Posterior vena cava (tissue), 2 donors: ENCODE data around the gene CNPY2. TPM values are rescaled to one million over a fixed set of nuclear protein-coding genes. Genes with fewer than 3 reads are reported as not detected.
"Not testable (repeated sequence)": the region's sequence is repeated elsewhere in the genome, so short reads cannot be mapped to it uniquely, and the experiment has no call there.

Experiments
- DNase-seq: peaks from one replicate; pipeline ENCODE4 v3.0.0-alpha.2; 2020; ENCODE audit warnings: low spot score
- intact Hi-C, 2 donors: fragments of 100-400 bp; cut with DNase I; formaldehyde crosslinking; loops; one replicate each; pipeline versions ENCODE4 v1.14.1 to v1.14.2; 2022 to 2023
- long read RNA-seq, 2 donors: library from polyadenylated mRNA; unstranded; transcript quantifications; one replicate each; pipeline ENCODE4 v2.0.0, GENCODE V29; 2020 to 2021
- total RNA-seq, 2 donors: library from RNA; stranded (reverse); fragmentation: NEBNext Ultra II Directional; extraction: Animal tissue kit (Norgen Biotek cat#: 25700); gene quantifications; one replicate each; pipeline ENCODE4 v1.2.1, GENCODE V29; 2021
- donor health status: DM: yes; HTN: yes; CAD: no.
- donor health status: DM: yes; HTN: yes; CAD: no.

CNPY2 gene
- total RNA-seq, result 10 to 100 TPM; 62.1 to 79.3 TPM
- long read RNA-seq, donor 1, transcript CNPY2-201 (6 exons, 1,214 nt), result major isoform, 7 of 14 reads
- long read RNA-seq, donor 1, partial matches to known transcripts, result 0 of 14 reads
- long read RNA-seq, donor 1, other reads (novel, unspliced or antisense), result 2 of 14 reads
- long read RNA-seq, donor 2, transcript CNPY2-201 (6 exons, 1,214 nt), result major isoform, 20 of 30 reads
- long read RNA-seq, donor 2, partial matches to known transcripts, result 0 of 30 reads
- long read RNA-seq, donor 2, other reads (novel, unspliced or antisense), result 6 of 30 reads

- peak; percentile 99 for DNase-seq
- intact Hi-C loops, result no loop called here
These were observed at the start of gene CNPY2 for GRCh38 chr12:56315622-56316473. TSS of gene CNPY2 (minus strand) at chr12:56315988. CDS start at chr12:56315217, 771 bp downstream.

GRCh38 chr12:56362130-56363059 is 46.6 kb upstream of the CNPY2 start, which contains the start of gene APOF:
TSS of gene APOF (minus strand) at chr12:56362857. CDS start at chr12:56362745, 112 bp downstream.
- intact Hi-C loops, result no loop called here
- no peak for DNase-seq

DNA sequence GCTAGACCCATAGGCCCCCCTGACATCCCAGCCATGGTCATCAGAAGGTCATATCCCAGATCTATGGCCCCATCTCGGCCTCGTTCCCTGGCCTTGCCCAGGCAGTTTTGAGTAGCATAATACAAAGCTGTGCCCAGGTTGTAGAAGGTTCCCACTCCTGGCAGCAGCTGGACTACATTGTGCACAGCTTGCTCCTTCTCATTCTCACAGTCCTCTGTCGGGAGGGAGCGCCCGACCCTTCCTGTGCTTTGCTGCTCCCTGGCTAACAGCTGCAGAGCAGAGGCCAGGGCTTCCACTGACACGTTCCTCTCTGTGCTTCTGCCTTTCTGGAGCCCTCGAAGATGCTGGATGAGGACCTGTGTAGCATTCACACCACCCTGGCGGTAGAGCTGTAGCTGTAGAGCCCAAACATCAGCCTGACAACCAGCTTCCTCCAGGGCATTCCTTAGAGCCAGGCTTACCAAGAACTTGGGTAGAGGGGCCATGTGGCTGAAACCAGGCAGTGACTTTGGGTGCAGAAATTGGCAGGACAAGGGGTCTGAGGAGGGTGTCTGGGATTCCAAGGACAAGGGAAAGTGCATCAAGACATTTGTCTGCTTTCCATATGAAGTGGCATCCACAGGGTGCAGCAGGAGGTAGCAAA is 45.8 kb upstream of the CNPY2 start:
- no peak for DNase-seq
- intact Hi-C loops, result no loop called here

DNA sequence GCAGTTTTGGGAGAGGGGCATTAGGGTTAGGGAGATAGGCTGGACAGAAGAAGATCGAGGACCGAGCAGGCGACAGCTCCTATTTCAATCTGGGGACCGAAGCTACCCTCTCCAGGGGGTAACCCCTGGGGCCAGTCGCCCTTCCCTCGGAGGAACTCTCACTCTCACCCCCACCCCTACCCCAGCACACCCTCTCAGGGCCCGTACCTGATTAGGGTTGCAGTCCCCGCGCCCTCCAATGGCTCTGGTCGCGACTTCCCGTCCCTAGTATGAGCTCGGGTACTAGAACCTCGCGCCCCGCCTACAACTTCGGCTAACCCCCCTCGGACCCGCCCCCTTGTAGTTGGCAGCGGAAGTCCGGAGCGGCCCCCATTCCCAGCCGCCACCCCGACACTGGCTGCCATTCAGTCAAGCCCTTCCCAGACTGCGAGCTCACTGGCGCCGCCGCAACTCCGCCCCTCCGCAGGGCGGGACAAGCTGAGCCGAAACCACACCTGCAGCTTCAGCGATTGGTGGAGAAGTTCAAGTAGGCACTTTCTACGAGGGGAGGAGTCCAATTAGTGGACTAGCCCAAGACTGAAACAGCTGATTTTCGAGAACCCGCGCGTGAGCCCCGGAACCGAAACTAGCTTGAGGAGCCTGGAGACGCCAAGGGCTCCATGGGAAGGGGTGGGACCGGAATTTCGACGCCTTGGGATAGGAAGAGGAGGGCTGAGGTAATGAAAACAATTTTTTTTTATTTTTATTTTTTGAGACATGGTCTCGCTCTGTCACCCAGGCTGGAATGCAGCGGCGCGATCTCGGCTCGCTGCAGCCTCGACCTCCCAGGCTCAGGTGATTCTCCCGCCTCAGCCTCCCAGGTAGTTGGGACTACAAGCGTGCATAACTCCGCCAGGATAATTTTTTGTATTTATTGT is 44.3 kb upstream of the CNPY2 start, which contains the start of gene STAT2:
TSS of gene STAT2 (minus strand) at position 257 of the 917 bp plus-strand sequence. CDS start 3,536 bp downstream, outside the sequence.
- intact Hi-C loops, result loop anchor here in 1 of 2 donors (10.0 kb wide), 1 partner anchor 95 kb away; the partner anchor contains the start of gene MIP

GRCh38 chr12:56358836-56359532 is 43.2 kb upstream of the CNPY2 start:
- no peak for DNase-seq
- intact Hi-C loops, result loop anchor here in 1 of 2 donors (10.0 kb wide), 1 partner anchor 96 kb away; the partner anchor contains the start of gene MIP

More for the DNA sequence above, 44.3 kb upstream of the CNPY2 start, which contains the start of gene STAT2:
- DNase-seq, result peak; percentile 100

DNA sequence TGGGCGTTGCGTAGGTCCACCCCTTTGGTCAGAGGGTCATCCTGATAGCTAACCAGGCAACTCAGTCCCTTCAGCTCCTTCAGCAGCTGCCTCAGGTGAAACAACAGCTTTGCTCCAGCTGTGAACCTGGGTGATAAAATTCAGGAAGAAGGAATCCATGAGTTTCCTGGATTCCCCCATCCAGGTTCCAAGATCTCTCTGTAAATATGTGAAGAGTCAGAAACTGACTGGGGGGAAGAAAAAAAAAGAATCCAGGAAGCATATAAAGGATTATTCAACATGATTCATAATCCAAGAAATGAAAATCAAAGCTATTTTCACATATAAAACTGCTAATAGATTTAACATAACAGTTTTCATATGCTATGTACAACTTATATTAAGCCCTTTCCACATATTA is 35.5 kb upstream of the CNPY2 start:
- DNase-seq, result no peak
- intact Hi-C loops, result loop anchor here in 1 of 2 donors (10.0 kb wide), 1 partner anchor 103 kb away; the partner anchor contains the start of gene MIP

DNA sequence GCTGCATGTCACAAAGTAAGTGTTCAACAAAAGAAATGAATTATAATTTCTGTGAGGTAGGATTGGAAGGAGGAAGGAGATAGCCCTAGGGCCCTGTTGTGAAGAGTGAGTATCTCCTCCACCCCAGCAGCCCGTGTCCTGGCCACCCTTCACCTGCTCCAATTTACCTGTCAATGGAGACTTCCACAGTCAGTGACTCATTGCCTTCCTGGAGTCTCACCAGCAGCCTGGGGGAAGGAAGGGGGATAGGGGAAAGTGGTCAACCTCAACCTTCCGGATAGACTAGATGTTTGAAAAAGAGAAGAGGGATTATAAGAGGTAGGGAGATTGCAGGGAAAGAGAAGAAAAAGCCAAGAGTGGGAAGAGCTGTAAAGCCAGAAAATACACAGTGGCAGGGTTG is 34.9 kb upstream of the CNPY2 start:
- peak; percentile 24 for DNase-seq
- intact Hi-C loops, result loop anchor here in 1 of 2 donors (10.0 kb wide), 1 partner anchor 104 kb away; the partner anchor contains the start of gene MIP

- DNase-seq, result no peak
These were observed 33.0 kb upstream of the CNPY2 start for GRCh38 chr12:56348776-56349175.

DNA sequence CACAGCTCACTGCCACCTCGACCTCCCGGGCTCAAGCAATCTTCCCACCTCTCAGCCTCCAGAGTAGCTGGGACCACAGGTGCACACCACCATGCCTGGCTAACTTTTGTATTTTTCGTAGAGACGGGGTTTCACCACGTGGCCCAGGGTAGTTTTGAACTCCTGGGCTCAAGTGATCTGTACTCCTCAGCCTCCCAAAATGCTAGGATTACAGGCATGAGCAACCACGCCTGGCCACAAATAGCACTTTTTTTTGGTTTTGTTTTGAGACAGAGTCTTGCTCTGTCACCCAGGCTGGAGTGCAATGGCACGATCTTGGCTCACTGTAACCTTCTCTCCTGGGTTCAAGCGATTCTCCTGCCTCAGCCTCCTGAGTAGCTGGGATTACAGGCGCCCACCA is 31.5 kb upstream of the CNPY2 start:
- DNase-seq, result not testable (repeated sequence)

More at GRCh38 chr12:56348776-56349175, 33.0 kb upstream of the CNPY2 start:
- intact Hi-C loops, result no loop called here

GRCh38 chr12:56346675-56347074 is 30.9 kb upstream of the CNPY2 start:
- no peak for DNase-seq
- intact Hi-C loops, result no loop called here

More for the DNA sequence above, 31.5 kb upstream of the CNPY2 start:
- intact Hi-C loops, result not testable (repeated sequence)

DNA sequence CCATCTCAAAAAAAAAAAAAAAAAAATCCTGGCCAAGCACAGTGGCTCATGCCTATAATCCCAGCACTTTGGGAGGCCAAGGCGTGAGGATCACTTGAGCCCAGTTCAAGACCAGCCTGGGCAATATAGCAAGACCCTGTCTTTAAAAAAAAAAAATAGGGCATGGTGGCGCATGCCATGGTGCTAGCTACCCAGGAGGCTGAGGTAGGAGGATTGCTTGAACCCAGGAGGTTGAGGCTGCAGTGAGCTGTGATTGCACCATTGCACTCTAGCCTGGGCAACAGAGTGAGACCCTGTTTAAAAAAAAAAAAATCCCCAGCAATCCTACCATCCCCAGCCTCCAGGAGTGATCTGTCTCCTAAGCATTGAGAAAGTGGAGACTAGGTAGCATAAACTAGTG is 26.5 kb upstream of the CNPY2 start:
- DNase-seq, intact Hi-C loops: not testable (repeated sequence)

DNA sequence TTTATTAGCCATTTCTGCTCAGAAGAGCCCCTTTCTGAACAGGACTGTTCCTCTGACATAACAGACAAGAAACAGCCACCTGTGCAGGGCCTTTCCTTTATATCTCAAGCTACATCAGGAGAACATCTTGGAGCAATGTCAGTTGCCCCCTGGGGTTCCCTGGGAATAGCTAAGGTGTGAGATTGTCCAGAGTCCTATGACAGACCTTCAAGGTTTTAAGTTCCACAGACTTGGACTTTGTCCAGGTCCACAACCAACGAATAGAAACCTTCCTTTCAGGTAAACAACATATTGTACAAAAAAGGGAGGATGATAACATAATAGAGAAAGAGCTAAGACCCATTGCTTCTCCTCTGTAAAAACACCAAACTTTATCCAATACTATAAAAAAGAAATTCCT is 25.8 kb upstream of the CNPY2 start:
- DNase-seq, result no peak
- intact Hi-C loops, result no loop called here

DNA sequence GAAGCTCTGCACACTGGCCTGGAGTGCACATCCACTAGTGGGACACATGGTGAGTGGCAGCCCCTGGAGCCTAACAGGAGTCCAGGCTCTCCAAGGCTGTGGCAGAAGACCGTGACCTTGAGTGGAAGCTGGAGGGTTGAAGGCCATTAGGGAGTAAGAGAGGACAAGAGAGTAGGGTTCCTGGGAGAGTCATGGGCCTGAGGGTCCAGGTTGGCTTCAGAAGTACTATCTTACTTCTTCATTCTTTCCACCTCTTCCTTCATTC is 23.3 kb upstream of the CNPY2 start:
- no peak for DNase-seq
- intact Hi-C loops, result no loop called here

DNA sequence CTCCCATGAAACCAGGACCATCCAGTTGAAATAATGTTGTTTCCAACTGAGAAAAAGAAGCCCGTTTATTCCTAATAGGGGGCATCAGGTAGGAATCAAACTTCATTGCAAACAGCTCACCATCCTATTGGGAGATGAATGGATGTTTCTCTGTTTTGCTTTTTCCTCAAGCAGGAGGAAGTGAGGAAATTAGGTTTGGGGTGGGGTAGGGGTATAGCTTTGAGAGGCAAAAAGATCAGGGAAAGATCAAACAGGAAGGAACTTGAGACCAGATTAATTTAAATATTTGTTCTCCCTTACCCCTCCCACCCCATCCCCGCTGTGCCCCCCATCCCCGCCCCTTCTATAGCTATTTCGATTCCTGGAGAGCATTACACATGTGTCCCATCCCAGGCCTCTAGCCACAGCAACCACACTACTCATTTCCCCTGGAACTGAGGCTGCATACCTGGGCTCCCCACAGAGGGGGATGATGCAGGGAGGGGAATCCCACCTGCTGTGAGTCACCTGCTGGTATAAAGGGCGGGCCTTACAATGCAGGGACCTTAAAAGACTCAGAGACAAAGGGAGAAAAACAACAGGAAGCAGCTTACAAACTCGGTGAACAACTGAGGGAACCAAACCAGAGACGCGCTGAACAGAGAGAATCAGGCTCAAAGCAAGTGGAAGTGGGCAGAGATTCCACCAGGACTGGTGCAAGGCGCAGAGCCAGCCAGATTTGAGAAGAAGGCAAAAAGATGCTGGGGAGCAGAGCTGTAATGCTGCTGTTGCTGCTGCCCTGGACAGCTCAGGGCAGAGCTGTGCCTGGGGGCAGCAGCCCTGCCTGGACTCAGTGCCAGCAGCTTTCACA is 22.7 kb upstream of the CNPY2 start, which contains the start of gene IL23A:
TSS of gene IL23A (plus strand) at position 577 of the 850 bp plus-strand sequence. CDS start at position 738, 161 bp downstream.
- DNase-seq, result no peak
- intact Hi-C loops, result no loop called here

DNA sequence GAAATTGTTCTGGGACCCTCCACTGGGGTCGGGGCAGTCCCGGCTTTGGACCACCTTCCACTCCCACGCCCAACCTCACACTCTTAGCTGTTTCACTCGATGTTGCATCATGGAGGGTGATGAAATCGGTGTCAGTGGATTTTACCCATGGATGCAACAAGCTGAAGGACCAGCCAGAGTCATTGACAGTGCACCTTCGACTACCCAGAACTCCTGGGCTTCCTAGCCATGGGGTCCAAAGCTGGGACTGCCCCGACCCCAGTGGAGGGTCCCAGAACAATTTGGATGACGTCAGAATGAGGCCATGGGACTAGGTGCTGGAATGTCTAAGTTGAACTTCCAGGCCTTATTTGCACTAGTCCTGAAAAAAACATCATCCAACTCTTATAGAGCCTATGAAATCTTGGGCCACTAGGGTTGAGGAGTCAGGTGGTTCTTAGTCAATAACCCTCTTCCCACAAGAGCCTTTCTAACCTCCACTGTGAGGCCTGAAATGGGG is 22.0 kb upstream of the CNPY2 start:
- DNase-seq, result no peak
- intact Hi-C loops, result no loop called here
